Measurements from ENCODE around the gene C12orf76.

DNA sequence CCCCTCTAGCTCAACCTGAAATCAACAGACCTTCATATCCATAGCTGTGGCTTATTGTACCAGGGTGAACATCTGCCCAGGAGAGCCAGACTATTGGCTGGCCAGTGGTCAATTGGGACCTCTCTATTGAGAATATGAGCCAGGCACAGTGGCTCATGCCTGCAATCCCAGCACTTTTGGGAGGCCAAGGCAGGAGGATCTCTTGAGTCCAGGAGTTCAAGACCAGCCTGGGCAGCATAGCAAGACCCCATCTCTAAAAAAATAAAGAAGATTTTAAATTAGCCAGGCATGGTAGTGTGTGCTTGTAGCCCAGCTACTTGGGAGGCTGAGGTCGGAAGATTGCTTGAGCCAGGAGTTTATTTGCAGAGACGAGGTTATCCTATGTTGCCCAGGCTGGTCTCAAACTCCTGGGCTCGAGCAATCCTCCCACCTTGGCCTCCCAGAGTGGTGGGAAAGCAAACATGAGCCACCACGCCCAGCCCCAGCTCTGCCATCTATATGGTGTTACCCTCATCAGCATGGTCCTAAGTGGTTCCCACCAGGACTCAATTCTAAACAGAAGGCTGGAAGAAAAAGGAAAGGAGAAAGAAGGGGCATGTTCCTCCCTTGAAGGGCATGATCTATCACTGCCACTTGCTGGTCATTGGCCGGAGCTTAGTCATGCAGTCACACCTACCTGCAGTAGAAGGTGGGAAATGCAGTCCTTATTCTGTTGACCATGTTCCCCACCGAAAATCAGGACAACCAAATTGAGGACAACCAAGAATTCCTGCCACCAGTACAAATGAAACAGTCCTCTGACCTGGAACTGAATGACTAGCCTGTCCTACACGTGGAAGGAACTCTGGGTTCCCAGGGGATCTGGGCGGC is 42.2 kb upstream of the C12orf76 start:
- TF ChIP-seq, protein P1, sequence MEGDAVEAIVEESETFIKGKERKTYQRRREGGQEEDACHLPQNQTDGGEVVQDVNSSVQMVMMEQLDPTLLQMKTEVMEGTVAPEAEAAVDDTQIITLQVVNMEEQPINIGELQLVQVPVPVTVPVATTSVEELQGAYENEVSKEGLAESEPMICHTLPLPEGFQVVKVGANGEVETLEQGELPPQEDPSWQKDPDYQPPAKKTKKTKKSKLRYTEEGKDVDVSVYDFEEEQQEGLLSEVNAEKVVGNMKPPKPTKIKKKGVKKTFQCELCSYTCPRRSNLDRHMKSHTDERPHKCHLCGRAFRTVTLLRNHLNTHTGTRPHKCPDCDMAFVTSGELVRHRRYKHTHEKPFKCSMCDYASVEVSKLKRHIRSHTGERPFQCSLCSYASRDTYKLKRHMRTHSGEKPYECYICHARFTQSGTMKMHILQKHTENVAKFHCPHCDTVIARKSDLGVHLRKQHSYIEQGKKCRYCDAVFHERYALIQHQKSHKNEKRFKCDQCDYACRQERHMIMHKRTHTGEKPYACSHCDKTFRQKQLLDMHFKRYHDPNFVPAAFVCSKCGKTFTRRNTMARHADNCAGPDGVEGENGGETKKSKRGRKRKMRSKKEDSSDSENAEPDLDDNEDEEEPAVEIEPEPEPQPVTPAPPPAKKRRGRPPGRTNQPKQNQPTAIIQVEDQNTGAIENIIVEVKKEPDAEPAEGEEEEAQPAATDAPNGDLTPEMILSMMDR (optimal IDR thresholded peaks at IDR 0.05 in 1 of 3, IDR thresholded peaks at IDR 0.05 in 1 of 3, conservative IDR thresholded peaks at IDR 0.05 in 1 of 3; ENCODE audit: extremely low read depth in 1 of 3, insufficient read depth in 2 of 3, low read length in 3 of 3) = no peak
- no peak for TF ChIP-seq EZH2 (IDR thresholded peaks at IDR 0.05; ENCODE audit: low read length)

All from keratinocyte (primary cell).